ENCODE data around the gene LRRC37B. TPM values are rescaled to one million over a fixed set of nuclear protein-coding genes. Genes with fewer than 3 reads are reported as not detected.
"Not testable (repeated sequence)": the region's sequence is repeated elsewhere in the genome, so short reads cannot be mapped to it uniquely, and the experiment has no call there.

LRRC37B gene
- total RNA-seq, 1 experiment from 2014 or later: 8.8 TPM

DNA sequence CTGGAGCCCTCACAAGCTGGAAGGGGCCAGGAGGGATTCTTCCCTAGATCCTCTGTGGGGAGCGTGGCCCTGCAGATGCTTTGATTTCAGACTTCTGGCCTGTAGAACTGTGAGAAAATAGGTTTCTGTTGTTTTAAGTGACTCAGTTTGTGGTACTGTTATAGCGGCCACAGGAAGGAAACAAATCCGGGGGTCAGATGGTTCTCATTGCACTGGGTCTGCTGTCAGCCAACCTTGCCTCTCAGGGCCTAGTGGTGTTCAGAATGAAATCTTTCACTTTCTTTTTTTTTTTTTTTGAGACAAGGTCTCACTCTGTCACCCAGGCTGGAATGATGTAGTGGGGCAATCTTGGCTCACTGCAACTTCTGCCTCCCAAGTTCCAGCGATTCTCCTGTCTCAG is 64.8 kb downstream of the LRRC37B start:
- H3K9me2 ChIP-seq (ENCODE audit: insufficient read depth); intact Hi-C loops (cut with micrococcal nuclease); H3K9ac ChIP-seq (ENCODE audit: low read length); DNase-seq (ENCODE audit: low read depth, low spot score); H3K27me3 ChIP-seq (ENCODE audit: insufficient read depth, low read length); H3K4me3 ChIP-seq (replicated peaks in 1 of 2; ENCODE audit: low read depth in 1 of 2, low read length in 2 of 2); ATAC-seq; H4K20me1 ChIP-seq (ENCODE audit: insufficient read depth); POLR2A ChIA-PET; H3K4me1 ChIP-seq (ENCODE audit: control insufficient read depth in 1 of 2, insufficient read depth in 2 of 2, low read length in 2 of 2); H3K9me3 ChIP-seq (ENCODE audit: control insufficient read depth in 1 of 2, insufficient read depth in 1 of 2, low read depth in 1 of 2, low read length in 2 of 2); BruUV-seq (replicated peaks); RAD21 ChIA-PET (ENCODE audit: low non-redundant PET in 1 of 2, low total read pairs in 2 of 2, uncharacterized antibody in 2 of 2, unreplicated experiment in 2 of 2); CTCF ChIA-PET; H3K36me3 ChIP-seq (ENCODE audit: control insufficient read depth in 1 of 2, insufficient read depth in 2 of 2, low read length in 2 of 2); H3K79me2 ChIP-seq (ENCODE audit: insufficient read depth, low read length); H2AFZ ChIP-seq (ENCODE audit: low read depth, low read length, poor library complexity, severe bottlenecking); H3K4me2 ChIP-seq (ENCODE audit: low read length); H3K27ac ChIP-seq (ENCODE audit: low read depth, low read length): not testable (repeated sequence)

DNA sequence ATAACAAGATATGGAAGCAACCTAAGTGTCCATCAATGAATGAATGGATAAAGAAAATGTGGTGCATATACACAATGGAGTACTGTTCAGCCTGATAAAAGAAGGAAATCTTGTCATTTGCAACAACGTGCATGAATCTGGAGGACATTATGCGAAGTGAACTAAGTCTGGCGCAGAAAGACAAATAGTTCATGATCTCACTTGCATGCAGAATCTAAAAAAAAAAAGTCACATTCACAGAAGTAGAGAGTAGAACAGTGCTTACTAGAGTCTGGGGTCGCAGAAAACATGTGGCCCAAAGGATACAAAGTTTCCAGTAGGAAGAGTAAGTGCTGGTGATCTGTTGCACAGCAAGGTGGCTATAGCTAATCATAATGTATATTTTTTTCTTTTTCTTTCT is 65.9 kb downstream of the LRRC37B start:
- BruUV-seq (replicated peaks); H3K9me2 ChIP-seq (ENCODE audit: insufficient read depth); intact Hi-C loops (cut with micrococcal nuclease); H4K20me1 ChIP-seq (ENCODE audit: insufficient read depth); H3K4me3 ChIP-seq (replicated peaks in 1 of 2; ENCODE audit: low read depth in 1 of 2, low read length in 2 of 2); H3K27ac ChIP-seq (ENCODE audit: low read depth, low read length); H3K27me3 ChIP-seq (ENCODE audit: insufficient read depth, low read length); RAD21 ChIA-PET (ENCODE audit: low non-redundant PET in 1 of 2, low total read pairs in 2 of 2, uncharacterized antibody in 2 of 2, unreplicated experiment in 2 of 2); H2AFZ ChIP-seq (ENCODE audit: low read depth, low read length, poor library complexity, severe bottlenecking); H3K9ac ChIP-seq (ENCODE audit: low read length); H3K36me3 ChIP-seq (ENCODE audit: control insufficient read depth in 1 of 2, insufficient read depth in 2 of 2, low read length in 2 of 2); H3K9me3 ChIP-seq (ENCODE audit: control insufficient read depth in 1 of 2, insufficient read depth in 1 of 2, low read depth in 1 of 2, low read length in 2 of 2); H3K4me2 ChIP-seq (ENCODE audit: low read length); ATAC-seq; POLR2A ChIA-PET; CTCF ChIA-PET; H3K4me1 ChIP-seq (ENCODE audit: control insufficient read depth in 1 of 2, insufficient read depth in 2 of 2, low read length in 2 of 2); DNase-seq (ENCODE audit: low read depth, low spot score); H3K79me2 ChIP-seq (ENCODE audit: insufficient read depth, low read length): not testable (repeated sequence)

DNA sequence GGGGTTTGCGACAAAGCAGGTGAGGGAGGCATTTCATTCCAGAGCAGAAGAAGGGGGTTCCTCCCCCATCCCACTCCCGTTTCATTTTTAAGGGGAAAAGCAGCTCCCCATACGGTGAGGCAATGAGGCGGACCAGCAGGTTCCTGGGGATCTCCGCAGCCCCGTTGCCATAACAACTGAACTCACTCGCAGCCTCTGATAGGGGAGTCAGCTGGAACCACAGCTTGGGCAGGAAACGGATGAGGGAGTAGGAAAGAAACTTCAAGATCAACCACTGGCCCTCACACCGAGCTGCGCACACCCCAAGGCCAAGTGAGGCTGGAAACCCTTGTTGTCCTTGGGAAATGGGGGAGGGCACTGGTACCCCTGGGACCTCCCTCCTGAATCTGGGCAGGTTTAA is 72.6 kb downstream of the LRRC37B start:
- intact Hi-C loops (cut with micrococcal nuclease); H3K27me3 ChIP-seq (ENCODE audit: insufficient read depth, low read length); H3K79me2 ChIP-seq (ENCODE audit: insufficient read depth, low read length); H3K9ac ChIP-seq (ENCODE audit: low read length); H3K4me3 ChIP-seq (replicated peaks in 1 of 2; ENCODE audit: low read depth in 1 of 2, low read length in 2 of 2); H3K4me1 ChIP-seq (ENCODE audit: control insufficient read depth in 1 of 2, insufficient read depth in 2 of 2, low read length in 2 of 2); H3K9me3 ChIP-seq (ENCODE audit: control insufficient read depth in 1 of 2, insufficient read depth in 1 of 2, low read depth in 1 of 2, low read length in 2 of 2); POLR2A ChIA-PET; H3K4me2 ChIP-seq (ENCODE audit: low read length); ATAC-seq; H3K36me3 ChIP-seq (ENCODE audit: control insufficient read depth in 1 of 2, insufficient read depth in 2 of 2, low read length in 2 of 2); BruUV-seq (replicated peaks); H4K20me1 ChIP-seq (ENCODE audit: insufficient read depth); H3K27ac ChIP-seq (ENCODE audit: low read depth, low read length); CTCF ChIA-PET; DNase-seq (ENCODE audit: low read depth, low spot score); H2AFZ ChIP-seq (ENCODE audit: low read depth, low read length, poor library complexity, severe bottlenecking); RAD21 ChIA-PET (ENCODE audit: low non-redundant PET in 1 of 2, low total read pairs in 2 of 2, uncharacterized antibody in 2 of 2, unreplicated experiment in 2 of 2); H3K9me2 ChIP-seq (ENCODE audit: insufficient read depth): not testable (repeated sequence)

DNA sequence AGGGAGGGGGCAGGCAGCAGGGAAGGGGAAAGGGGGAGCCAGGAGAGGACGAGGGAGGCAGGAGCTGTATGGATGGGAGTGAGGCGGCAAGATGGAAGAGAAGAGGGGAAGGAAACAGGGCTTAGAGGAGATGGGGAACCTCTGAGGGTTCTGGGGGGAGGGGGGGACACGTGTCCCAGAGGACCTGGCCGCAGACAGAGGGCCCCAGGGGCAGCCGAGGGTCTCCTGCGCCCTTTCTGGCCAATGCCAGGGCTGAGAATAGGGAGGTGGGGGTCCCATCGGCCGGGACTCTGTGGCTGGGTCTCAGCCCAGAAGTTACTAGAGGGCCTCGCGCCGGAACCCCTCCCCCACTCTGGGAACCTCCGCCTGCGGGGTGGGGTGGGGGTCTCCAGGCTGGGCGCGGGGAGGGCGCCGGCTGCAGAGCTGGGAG is 76.4 kb downstream of the LRRC37B start:
- intact Hi-C loops (cut with micrococcal nuclease); H3K27me3 ChIP-seq (ENCODE audit: insufficient read depth, low read length); H3K79me2 ChIP-seq (ENCODE audit: insufficient read depth, low read length); POLR2A ChIA-PET; H3K9me2 ChIP-seq (ENCODE audit: insufficient read depth); H3K36me3 ChIP-seq (ENCODE audit: control insufficient read depth in 1 of 2, insufficient read depth in 2 of 2, low read length in 2 of 2); H3K9me3 ChIP-seq (ENCODE audit: control insufficient read depth in 1 of 2, insufficient read depth in 1 of 2, low read depth in 1 of 2, low read length in 2 of 2); H3K4me2 ChIP-seq (ENCODE audit: low read length); ATAC-seq; H2AFZ ChIP-seq (ENCODE audit: low read depth, low read length, poor library complexity, severe bottlenecking); CTCF ChIA-PET; RAD21 ChIA-PET (ENCODE audit: low non-redundant PET in 1 of 2, low total read pairs in 2 of 2, uncharacterized antibody in 2 of 2, unreplicated experiment in 2 of 2); H3K4me1 ChIP-seq (ENCODE audit: control insufficient read depth in 1 of 2, insufficient read depth in 2 of 2, low read length in 2 of 2); DNase-seq (ENCODE audit: low read depth, low spot score); H3K9ac ChIP-seq (ENCODE audit: low read length); H3K4me3 ChIP-seq (replicated peaks in 1 of 2; ENCODE audit: low read depth in 1 of 2, low read length in 2 of 2); H4K20me1 ChIP-seq (ENCODE audit: insufficient read depth); H3K27ac ChIP-seq (ENCODE audit: low read depth, low read length); BruUV-seq (replicated peaks): not testable (repeated sequence)

All from HCT116 (cell line).